Smooth muscle cell of the coronary artery (primary cell): ENCODE measurements around the gene RPL27A. TPM values are rescaled to one million over a fixed set of nuclear protein-coding genes. Genes with fewer than 3 reads are reported as not detected.

ENCODE experiments used
- total RNA-seq: library from RNA; depleted of rRNA; stranded (reverse); fragments of >200 nt; gene quantifications from 2 replicates; pipeline ENCODE4 v1.2.3, GENCODE V29; 2014; ENCODE audit warnings: low replicate concordance

The RPL27A gene
- 1,067 and 1,351 TPM in 2 replicates for total RNA-seq

DNA sequence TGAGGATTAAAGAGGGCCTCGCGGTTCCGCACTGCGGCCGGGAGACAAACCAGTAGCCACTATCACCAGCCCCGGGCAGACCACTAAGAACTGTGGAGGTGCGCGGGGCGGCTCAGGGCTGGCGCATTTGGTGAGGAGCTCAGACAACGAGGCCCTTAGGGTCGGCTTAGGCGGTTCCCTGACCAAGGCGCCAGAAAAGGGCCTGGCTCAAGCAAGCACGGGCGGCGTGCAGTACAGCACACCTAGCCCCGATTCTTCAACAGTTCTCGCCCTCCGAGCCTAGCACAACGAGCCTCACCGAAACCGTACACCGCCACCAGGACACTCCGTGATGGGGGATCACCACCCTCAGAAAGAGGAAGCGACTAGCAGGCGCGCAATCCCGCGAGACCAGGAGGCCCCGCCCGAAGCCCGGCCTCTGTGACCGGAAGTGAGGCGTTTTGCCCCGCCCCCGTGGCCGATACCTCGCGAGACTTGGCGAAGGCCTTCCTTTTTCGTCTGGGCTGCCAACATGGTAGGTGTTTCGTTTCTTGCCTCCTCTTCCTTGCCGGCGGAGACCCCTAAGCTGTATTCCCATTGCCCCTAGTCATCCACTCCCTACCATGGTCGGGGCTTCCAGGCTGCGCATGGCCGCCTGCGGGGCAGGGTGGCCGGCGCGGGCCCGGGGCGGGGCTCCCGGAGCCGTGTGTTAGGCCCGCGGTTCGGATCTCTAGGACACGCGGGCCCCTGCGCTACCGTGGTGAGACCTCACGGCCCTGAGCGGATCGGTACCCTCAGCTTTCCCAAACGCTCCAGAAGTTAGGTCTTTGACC lies at the start of gene RPL27A, which contains the start of gene TRIM66:
Gene RPL27A, plus strand, starts transcription at position 490 of the 812 bp plus-strand sequence. Its CDS starts 22 bp downstream, at position 512.
Gene TRIM66, minus strand, starts transcription at position 363 of the 812 bp plus-strand sequence. CDS start 10,391 bp downstream, outside the sequence.

Other genes starting within 250 kb of the RPL27A start
- 0.35 and 0.45 TPM in 2 replicates for gene STK33, start 88.6 kb upstream of the RPL27A start, total RNA-seq
- 3.4 and 5.1 TPM in 2 replicates for gene TRIM66, start 127 bp upstream of the RPL27A start, total RNA-seq
- gene AKIP1, start 228.4 kb downstream of the RPL27A start, total RNA-seq, result 29.8 and 41.2 TPM in 2 replicates